Measurements from ENCODE around the gene KLK15.

Gene KLK15

GRCh38 chr19:50843205-50843604 is 9.8 kb upstream of the KLK15 start:
- DNase-seq (ENCODE audit: low read depth) = no peak

GRCh38 chr19:50842130-50842529 is 8.8 kb upstream of the KLK15 start:
- DNase-seq (ENCODE audit: low read depth) = no peak

- DNase-seq (ENCODE audit: low read depth) = no peak
Measured at GRCh38 chr19:50839712-50840655, 6.6 kb upstream of the KLK15 start.

- no peak for DNase-seq (ENCODE audit: low read depth)
Measured at GRCh38 chr19:50838239-50838638, 4.9 kb upstream of the KLK15 start.

GRCh38 chr19:50837300-50837699 is 3.9 kb upstream of the KLK15 start:
- DNase-seq (ENCODE audit: low read depth) = no peak

GRCh38 chr19:50836543-50837195 is 3.3 kb upstream of the KLK15 start:
- no peak for DNase-seq (ENCODE audit: low read depth)

- peak; percentile 61 for DNase-seq (ENCODE audit: low read depth)
Measured at GRCh38 chr19:50835785-50836542, 2.6 kb upstream of the KLK15 start.

GRCh38 chr19:50835103-50835784 is 1.9 kb upstream of the KLK15 start:
- no peak for DNase-seq (ENCODE audit: low read depth)

GRCh38 chr19:50833802-50834167 is 411 bp upstream of the KLK15 start:
- DNase-seq (ENCODE audit: low read depth) = no peak

GRCh38 chr19:50832666-50833065 is 708 bp downstream of the KLK15 start:
- no peak for DNase-seq (ENCODE audit: low read depth)

GRCh38 chr19:50831026-50831396 is 2.4 kb downstream of the KLK15 start:
- DNase-seq (ENCODE audit: low read depth) = no peak

GRCh38 chr19:50830266-50831025 is 2.9 kb downstream of the KLK15 start:
- no peak for DNase-seq (ENCODE audit: low read depth)

- no peak for DNase-seq (ENCODE audit: low read depth)
Measured at GRCh38 chr19:50829801-50830200, 3.6 kb downstream of the KLK15 start.

GRCh38 chr19:50827476-50827875 is 5.9 kb downstream of the KLK15 start:
- DNase-seq (ENCODE audit: low read depth) = no peak

- no peak for DNase-seq (ENCODE audit: low read depth)
Measured at GRCh38 chr19:50826492-50827240, 6.7 kb downstream of the KLK15 start.

- no peak for DNase-seq (ENCODE audit: low read depth)
Measured at GRCh38 chr19:50823389-50824042, 9.9 kb downstream of the KLK15 start, which contains the start of gene KLK1. KLK1 (minus strand) TSS chr19:50823787; CDS start chr19:50823748, 39 bp downstream.

- DNase-seq (ENCODE audit: low read depth) = no peak
Measured at GRCh38 chr19:50822661-50823208, 10.6 kb downstream of the KLK15 start.

GRCh38 chr19:50821622-50822021 is 11.8 kb downstream of the KLK15 start:
- DNase-seq (ENCODE audit: low read depth) = no peak

- DNase-seq (ENCODE audit: low read depth) = no peak
Measured at GRCh38 chr19:50821248-50821612, 12.1 kb downstream of the KLK15 start.

Data from stimulated activated CD8-positive, alpha-beta memory T cell treated with anti-CD3 and anti-CD28 coated beads, Interleukin-4, amount 100 ng/mL, for 24 hours (primary cell).